Muscle of leg (tissue), 16 donors: ENCODE results near the gene ACSM2A. TPM values are rescaled to one million over a fixed set of nuclear protein-coding genes. Genes with fewer than 3 reads are reported as not detected.
"Not testable (repeated sequence)": the region's sequence is repeated elsewhere in the genome, so short reads cannot be mapped to it uniquely, and the experiment has no call there.

Experiments
- DNase-seq: peaks from one replicate; pipeline ENCODE4 v3.0.0; 2013
- H3K27ac ChIP-seq: one replicate; pipeline ENCODE4 v1.5.1; 2013; ENCODE audit warnings: mild to moderate bottlenecking, low read length, control low read depth
- H3K27me3 ChIP-seq: one replicate; pipeline ENCODE4 v1.6.1; 2013; ENCODE audit warnings: low read length; ENCODE audit not compliant: control insufficient read depth, insufficient read depth
- H3K36me3 ChIP-seq: one replicate; pipeline ENCODE4 v1.6.1; 2013; ENCODE audit warnings: low read length; ENCODE audit not compliant: control insufficient read depth, insufficient read depth
- H3K4me1 ChIP-seq: one replicate; pipeline ENCODE4 v1.6.1; 2013; ENCODE audit warnings: low read length; ENCODE audit not compliant: control insufficient read depth, insufficient read depth
- H3K4me3 ChIP-seq: one replicate; pipeline ENCODE4 v1.5.1; 2013; ENCODE audit warnings: low read length, control low read depth
- H3K9me3 ChIP-seq: replicated peaks from 2 replicates; pipeline ENCODE4 v1.6.1; 2013; ENCODE audit warnings: low read depth, low read length; ENCODE audit not compliant: control insufficient read depth
- WGBS: methylation state at CpG from one replicate; pipeline ENCODE4 v1.1.5; 2013; ENCODE audit warnings: missing lambda C conversion rate; ENCODE audit not compliant: insufficient coverage; 5-methylcytosine and 5-hydroxymethylcytosine counted together
- long read RNA-seq, 11 donors: transcript quantifications; one replicate each; lab custom pipeline, GENCODE V29; 2026
- polyA plus RNA-seq, 8 donors: library from polyadenylated mRNA; unstranded; fragments of 120-200 nt; gene quantifications; one replicate each; pipeline versions ENCODE4 v1.2.1 to v1.2.3, GENCODE V29; 2013; ENCODE audit warnings: inconsistent platforms in 1 of 8, low replicate concordance in 1 of 8; ENCODE audit not compliant: insufficient read length in 8 of 8, insufficient read depth in 1 of 8
- total RNA-seq: library from RNA; stranded (reverse); fragments of 120-200 nt; gene quantifications from one replicate; pipeline ENCODE4 v1.2.4, GENCODE V29; 2013

The ACSM2A gene, protein sequence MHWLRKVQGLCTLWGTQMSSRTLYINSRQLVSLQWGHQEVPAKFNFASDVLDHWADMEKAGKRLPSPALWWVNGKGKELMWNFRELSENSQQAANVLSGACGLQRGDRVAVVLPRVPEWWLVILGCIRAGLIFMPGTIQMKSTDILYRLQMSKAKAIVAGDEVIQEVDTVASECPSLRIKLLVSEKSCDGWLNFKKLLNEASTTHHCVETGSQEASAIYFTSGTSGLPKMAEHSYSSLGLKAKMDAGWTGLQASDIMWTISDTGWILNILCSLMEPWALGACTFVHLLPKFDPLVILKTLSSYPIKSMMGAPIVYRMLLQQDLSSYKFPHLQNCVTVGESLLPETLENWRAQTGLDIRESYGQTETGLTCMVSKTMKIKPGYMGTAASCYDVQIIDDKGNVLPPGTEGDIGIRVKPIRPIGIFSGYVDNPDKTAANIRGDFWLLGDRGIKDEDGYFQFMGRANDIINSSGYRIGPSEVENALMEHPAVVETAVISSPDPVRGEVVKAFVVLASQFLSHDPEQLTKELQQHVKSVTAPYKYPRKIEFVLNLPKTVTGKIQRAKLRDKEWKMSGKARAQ
- 0.09 TPM for total RNA-seq
- under 1 TPM; 0.21 to 0.61 (median 0.25) TPM for polyA plus RNA-seq
- long read RNA-seq, donor 1, result 0 reads
- long read RNA-seq, donor 2, result 0 reads
- long read RNA-seq, donor 3, result 0 reads
- long read RNA-seq, donor 4, result 0 reads
- long read RNA-seq, donor 5, result 0 reads
- long read RNA-seq, donor 6, result 0 reads
- long read RNA-seq, donor 7, result 0 reads
- long read RNA-seq, donor 8, result 0 reads
- long read RNA-seq, donor 9, result 0 reads
- long read RNA-seq, donor 10, result 0 reads
- long read RNA-seq, donor 11, result 0 reads

GRCh38 chr16:20451364-20451763 is at the start of gene ACSM2A:
Gene ACSM2A (plus strand): TSS chr16:20451521. CDS start chr16:20460115, 8,594 bp downstream.
- WGBS, result no CpG with 5 or more reads among the region's 1 CpG
- not testable (repeated sequence) for H3K36me3 ChIP-seq, H3K4me1 ChIP-seq, H3K27ac ChIP-seq, H3K27me3 ChIP-seq, H3K4me3 ChIP-seq, H3K9me3 ChIP-seq, DNase-seq

- H3K36me3 ChIP-seq, result no peaks in the 10 kb centered on the region
- WGBS, result no CpG with 5 or more reads among the region's 2 CpGs
Observed at GRCh38 chr16:20402651-20403050, 48.7 kb upstream of the ACSM2A start.

GRCh38 chr16:20404637-20405036 is 46.7 kb upstream of the ACSM2A start, which contains the start of gene PDILT:
Gene PDILT (minus strand): TSS chr16:20404737. CDS start chr16:20399300, 5,437 bp downstream.
- 80% methylated on average over 1 of the region's 2 CpGs for WGBS
- Histone ChIP-seq H3K4me1 (peaks cover 2% of the 10 kb centered on the region), H3K4me3 (no peak within 1 kb of the TSS), H3K36me3 (no peaks in the 10 kb centered on the region), H3K27ac (no peak within 1 kb of the TSS), H3K27me3 (no peaks in the 10 kb centered on the region), H3K9me3 (no peaks in the 10 kb centered on the region)
- DNase-seq, result no peak

More at GRCh38 chr16:20402651-20403050, 48.7 kb upstream of the ACSM2A start:
- Histone ChIP-seq H3K9me3 (no peaks in the 10 kb centered on the region), H3K27me3 (no peaks in the 10 kb centered on the region), H3K4me1 (no peaks in the 10 kb centered on the region), H3K4me3 (no peak overlapping the region), H3K27ac (no peak overlapping the region)
- DNase-seq, result no peak

- H3K4me1 ChIP-seq, result peaks cover 2% of the 10 kb centered on the region
- no peak within 1 kb of the TSS for H3K4me3 ChIP-seq
- H3K27me3 ChIP-seq, result no peaks in the 10 kb centered on the region
- H3K27ac ChIP-seq, result peak within 1 kb of the TSS; percentile 3
- H3K9me3 ChIP-seq, result no peaks in the 10 kb centered on the region
- no peaks in the 10 kb centered on the region for H3K36me3 ChIP-seq
- peak; percentile 31 for DNase-seq
- WGBS, result 36% methylated on average over 2 of the region's 6 CpGs
Observed at GRCh38 chr16:20409398-20410120, 41.8 kb upstream of the ACSM2A start, which contains the start of gene ACSM5. Gene ACSM5 (plus strand): TSS chr16:20409534. CDS start chr16:20411485, 1,951 bp downstream.

DNA sequence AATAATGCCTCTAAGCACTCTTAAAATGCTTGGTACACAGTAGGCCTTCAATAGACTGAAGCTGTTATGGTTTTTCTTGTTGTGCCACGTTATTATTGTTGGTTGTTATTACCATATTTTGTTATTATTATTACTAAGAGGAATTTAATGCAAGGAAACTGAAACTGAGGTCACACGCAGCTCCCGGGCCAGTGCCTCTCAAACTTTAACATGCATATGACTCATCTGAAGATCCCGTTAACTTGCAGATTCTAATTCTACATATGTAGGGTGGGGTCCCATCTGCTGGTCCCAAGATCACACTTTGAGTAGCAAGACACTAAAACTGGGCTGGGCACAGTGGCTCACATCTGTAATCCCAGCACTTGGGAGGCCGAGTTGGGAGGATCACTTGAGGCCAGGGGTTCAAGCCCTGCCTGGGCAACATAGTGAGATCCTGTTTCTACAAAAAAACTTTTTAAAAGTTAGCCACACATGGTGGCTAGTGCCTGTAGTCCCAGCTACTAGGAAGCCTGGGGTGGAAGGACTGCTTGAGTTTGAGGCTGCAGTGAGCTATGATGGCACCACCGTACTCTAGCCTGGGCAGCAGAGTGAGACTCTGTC is 41.1 kb upstream of the ACSM2A start:
- peaks cover 2% of the 10 kb centered on the region for H3K4me1 ChIP-seq
- H3K4me3 ChIP-seq, result no peak overlapping the region
- no peaks in the 10 kb centered on the region for H3K36me3 ChIP-seq
- no peaks in the 10 kb centered on the region for H3K9me3 ChIP-seq
- DNase-seq, result peak; percentile 26
- H3K27me3 ChIP-seq, result no peaks in the 10 kb centered on the region
- 83% methylated on average over 1 of the region's 6 CpGs for WGBS
- no peak overlapping the region for H3K27ac ChIP-seq

GRCh38 chr16:20411055-20411454 is 40.3 kb upstream of the ACSM2A start:
- Histone ChIP-seq H3K9me3 (no peaks in the 10 kb centered on the region), H3K27ac (no peak overlapping the region), H3K4me3 (no peak overlapping the region), H3K27me3 (no peaks in the 10 kb centered on the region), H3K4me1 (peaks cover 2% of the 10 kb centered on the region), H3K36me3 (no peaks in the 10 kb centered on the region)
- WGBS, result 100% methylated on average over 1 of the region's 2 CpGs
- DNase-seq, result no peak

DNA sequence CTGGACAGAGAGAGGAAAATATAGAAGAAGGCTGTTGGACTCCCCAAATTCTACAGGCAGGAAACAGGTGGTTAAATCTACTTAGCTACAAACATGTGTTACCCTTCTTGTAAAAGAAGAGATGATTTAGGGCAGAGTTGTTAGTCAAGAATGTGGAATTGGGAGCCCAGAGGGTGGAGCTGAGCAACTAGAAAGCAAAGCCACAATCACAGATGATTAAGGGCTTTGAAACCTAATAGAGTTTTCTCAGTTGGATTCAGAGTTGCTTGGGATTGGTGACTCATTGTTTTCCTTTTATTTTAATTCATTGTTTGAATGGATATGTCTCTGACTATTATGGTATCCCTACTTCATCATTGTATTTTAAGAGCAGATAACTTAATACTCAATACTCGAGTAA is 35.8 kb upstream of the ACSM2A start:
- DNase-seq, result no peak
- no peaks in the 10 kb centered on the region for H3K9me3 ChIP-seq
- H3K36me3 ChIP-seq, result no peaks in the 10 kb centered on the region
- no peaks in the 10 kb centered on the region for H3K4me1 ChIP-seq
- no peak overlapping the region for H3K4me3 ChIP-seq
- no CpG with 5 or more reads among the region's 1 CpG for WGBS
- no peak overlapping the region for H3K27ac ChIP-seq
- H3K27me3 ChIP-seq, result no peaks in the 10 kb centered on the region

GRCh38 chr16:20419093-20419492 is 32.2 kb upstream of the ACSM2A start:
- 70% methylated on average over 8 of the region's 8 CpGs for WGBS

DNA sequence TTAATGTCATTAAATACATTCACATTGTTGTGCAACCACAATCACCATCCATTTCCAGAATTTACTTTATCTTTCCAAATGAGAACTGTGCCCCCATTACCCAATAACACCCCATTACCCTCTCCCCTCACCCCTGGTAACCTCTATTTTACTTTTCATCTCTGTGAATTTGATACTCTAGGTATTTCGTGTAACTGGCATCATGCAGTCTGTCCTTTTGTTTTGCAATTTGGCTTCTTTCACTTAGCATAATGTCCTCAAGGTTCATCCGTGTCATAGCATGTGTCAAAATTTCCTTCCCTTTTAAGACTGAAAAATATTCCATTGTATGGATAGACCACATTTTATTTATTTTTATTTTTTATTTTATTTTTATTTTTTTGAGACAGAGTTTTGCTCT is 29.6 kb upstream of the ACSM2A start:
- not testable (repeated sequence) for H3K36me3 ChIP-seq, H3K27me3 ChIP-seq, H3K9me3 ChIP-seq, H3K27ac ChIP-seq, H3K4me3 ChIP-seq, H3K4me1 ChIP-seq, DNase-seq
- no CpG with 5 or more reads among the region's 2 CpGs for WGBS

More at GRCh38 chr16:20419093-20419492, 32.2 kb upstream of the ACSM2A start:
- not testable (repeated sequence) for DNase-seq, H3K27ac ChIP-seq, H3K27me3 ChIP-seq, H3K4me3 ChIP-seq, H3K9me3 ChIP-seq, H3K36me3 ChIP-seq, H3K4me1 ChIP-seq
